Lower leg skin (tissue), 4 donors: Measurements from ENCODE around the gene SPPL3. TPM values are rescaled to one million over a fixed set of nuclear protein-coding genes. Genes with fewer than 3 reads are reported as not detected.

ENCODE experiments used
- DNase-seq, 2 donors: peaks; one replicate each; pipeline ENCODE4 v3.0.0-alpha.2; 2019; ENCODE audit warnings: low spot score in 2 of 2
- H3K4me3 ChIP-seq: fragments of 200-600 bp; sonication (generic); 2 replicates; pipeline ENCODE4 v1.5.1; 2017; ENCODE audit warnings: mild to moderate bottlenecking, low read depth; ENCODE audit not compliant: poor library complexity, severe bottlenecking
- CTCF ChIP-seq, 3 donors: fragments of 450-650 bp; IDR thresholded peaks; one replicate each; pipeline ENCODE4 v1.5.1; 2016; ENCODE audit warnings: antibody characterized with exemption in 3 of 3, mild to moderate bottlenecking in 3 of 3, moderate library complexity in 2 of 3
- POLR2A ChIP-seq, 2 donors: fragments of 450-650 bp; IDR thresholded peaks; one replicate each; pipeline ENCODE4 v1.6.1; 2016 to 2017; ENCODE audit warnings: antibody characterized with exemption in 2 of 2, mild to moderate bottlenecking in 1 of 2, moderate library complexity in 1 of 2
- WGBS, 2 donors: methylation state at CpG; one replicate each; pipeline ENCODE4 v1.1.5; 2018; 5-methylcytosine and 5-hydroxymethylcytosine counted together
- intact Hi-C: fragments of 100-400 bp; cut with DNase I; formaldehyde crosslinking; loops from one replicate; pipeline ENCODE4 v1.15.0; 2023; ENCODE audit warnings: low total_unique reads
- total RNA-seq, 4 donors: library from RNA; depleted of rRNA; stranded (reverse); fragments of >200 nt; gene quantifications; one replicate each; pipeline ENCODE4 v1.1.0, GENCODE V29; 2016

Gene SPPL3
- total RNA-seq, 4 donors from 2014 or later: 47.3 to 59.0 (median 52.4) TPM

- intact Hi-C loops: no loop called here
- no peak overlapping the region for H3K4me3 ChIP-seq
- WGBS, 2 donors: 65 to 75% methylated on average over 3 of the region's 3 CpGs
- TF ChIP-seq CTCF (IDR thresholded peaks at IDR 0.05) (no peak), POLR2A (IDR thresholded peaks at IDR 0.05) (no peak)
- no peak for DNase-seq
These were observed 37.8 kb upstream of the SPPL3 start for GRCh38 chr12:120941846-120942405.

DNA sequence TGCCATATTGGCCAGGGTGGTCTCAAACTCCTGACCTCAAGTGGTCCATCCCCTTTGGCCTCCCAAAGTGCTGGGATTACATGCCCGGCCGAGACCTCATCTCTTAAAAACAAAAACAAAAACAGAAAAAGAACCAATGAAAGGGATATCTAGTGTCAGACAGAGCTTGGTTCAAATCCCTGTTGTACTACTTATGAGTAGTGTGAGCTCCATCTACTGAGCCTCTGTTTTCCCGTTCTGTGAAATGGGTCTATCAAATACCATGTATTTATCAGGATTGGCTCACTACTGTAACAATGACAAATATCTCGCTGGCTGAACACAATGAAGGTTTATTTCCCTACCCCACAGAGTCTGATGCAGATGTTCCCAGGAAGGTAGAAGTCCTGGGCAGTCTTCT lies 37.3 kb upstream of the SPPL3 start:
- TF ChIP-seq POLR2A (IDR thresholded peaks at IDR 0.05) (no peak), CTCF (IDR thresholded peaks at IDR 0.05) (no peak)
- WGBS, 2 donors: 96 to 100% methylated on average over 4 of the region's 4 CpGs
- no peak for DNase-seq
- intact Hi-C loops: no loop called here
- H3K4me3 ChIP-seq: no peak overlapping the region

DNA sequence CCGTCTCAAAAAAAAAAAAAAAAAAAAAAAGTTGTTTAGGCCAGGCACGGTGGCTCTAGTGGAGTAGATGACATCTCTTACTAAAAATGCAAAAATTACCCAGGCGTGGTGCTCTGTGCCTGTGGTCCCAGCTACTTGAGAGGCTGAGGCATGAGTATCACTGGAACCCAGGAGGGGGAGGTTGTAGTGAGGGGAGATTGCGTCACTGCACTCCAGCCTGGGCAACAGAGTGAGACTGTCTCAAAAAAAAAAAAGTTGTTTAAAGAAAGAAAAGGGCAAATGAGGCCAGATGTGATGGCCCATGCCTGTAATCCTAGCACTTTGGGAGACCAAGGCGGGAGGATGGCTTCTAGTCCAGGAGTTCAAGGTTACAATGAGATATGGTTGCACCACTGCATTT lies 36.6 kb upstream of the SPPL3 start:
- TF ChIP-seq CTCF (IDR thresholded peaks at IDR 0.05) (no peak), POLR2A (IDR thresholded peaks at IDR 0.05) (no peak)
- no peak for DNase-seq
- intact Hi-C loops: no loop called here
- 75 to 80% methylated on average over 5 of the region's 5 CpGs for WGBS, 2 donors
- no peak overlapping the region for H3K4me3 ChIP-seq

DNA sequence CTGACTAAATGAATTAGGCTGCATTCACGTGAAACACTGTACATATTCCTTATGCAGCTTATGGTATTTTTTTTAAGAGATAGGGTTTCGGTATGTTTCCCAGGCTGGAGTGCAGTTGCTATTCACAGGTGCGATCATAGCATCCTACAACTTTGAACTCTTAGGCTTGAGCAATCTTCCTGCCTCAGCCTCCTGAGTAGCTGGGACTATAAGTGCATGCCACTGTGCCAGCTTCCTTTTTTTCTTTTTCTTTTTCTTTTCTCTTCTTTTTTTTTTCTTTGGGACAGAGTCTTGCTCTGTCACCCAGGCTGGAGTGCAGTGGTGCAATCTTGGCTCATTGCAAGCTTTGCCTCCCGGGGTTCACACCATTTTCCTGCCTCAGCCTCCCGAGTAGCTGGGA lies 35.8 kb upstream of the SPPL3 start:
- DNase-seq: no peak
- TF ChIP-seq CTCF (IDR thresholded peaks at IDR 0.05): no peak
- TF ChIP-seq POLR2A (IDR thresholded peaks at IDR 0.05): no peak
- 55 to 72% methylated on average over 5 of the region's 5 CpGs for WGBS, 2 donors
- intact Hi-C loops: no loop called here
- no peak overlapping the region for H3K4me3 ChIP-seq

- peak in 1 of 2 donors; percentile 49 for DNase-seq
- WGBS, 2 donors: 32 to 55% methylated on average over 3 of the region's 3 CpGs
- intact Hi-C loops: no loop called here
- TF ChIP-seq CTCF (IDR thresholded peaks at IDR 0.05) (no peak), POLR2A (IDR thresholded peaks at IDR 0.05) (no peak)
- no peak overlapping the region for H3K4me3 ChIP-seq
These were observed 35.4 kb upstream of the SPPL3 start for GRCh38 chr12:120939523-120939922.

DNA sequence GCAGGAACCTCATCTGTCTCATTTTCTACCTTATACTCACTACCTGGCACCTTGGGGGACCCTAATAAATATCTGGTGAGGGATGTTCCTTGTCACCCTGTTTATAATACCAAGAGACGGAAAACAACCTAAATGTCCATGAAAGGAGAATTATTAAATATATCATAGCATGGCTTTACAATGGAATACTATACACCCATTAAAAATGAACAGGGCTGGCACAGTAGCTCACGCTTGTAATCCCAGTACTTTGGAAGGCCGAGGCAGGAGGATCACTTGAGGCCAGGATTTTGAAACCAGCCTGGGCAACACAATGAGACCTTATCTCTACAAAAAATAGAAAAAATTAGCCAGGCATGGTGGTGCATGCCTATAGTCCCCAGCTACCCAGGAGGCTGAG lies 34.3 kb upstream of the SPPL3 start:
- no peak for DNase-seq
- no peak overlapping the region for H3K4me3 ChIP-seq
- 72 to 77% methylated on average over 3 of the region's 3 CpGs for WGBS, 2 donors
- intact Hi-C loops: no loop called here
- TF ChIP-seq POLR2A (IDR thresholded peaks at IDR 0.05) (no peak), CTCF (IDR thresholded peaks at IDR 0.05) (no peak)
